Ovary (tissue), 3 donors: ENCODE data around the gene PSMG4.

Source experiments
- CTCF ChIP-seq, 3 donors: fragments of 450-650 bp in 2 of 3; fragments of 200-600 bp in 1 of 3; IDR thresholded peaks; one replicate each; pipeline versions ENCODE4 v1.5.1 to v1.8.0; 2016 to 2022; ENCODE audit warnings: antibody characterized with exemption in 3 of 3, mild to moderate bottlenecking in 1 of 3
- EP300 ChIP-seq: sonication (generic); formaldehyde crosslinking; IDR thresholded peaks from one replicate; pipeline ENCODE4 v1.6.1; 2017; ENCODE audit warnings: antibody characterized with exemption
- POLR2A ChIP-seq: fragments of 450-650 bp; IDR thresholded peaks from one replicate; pipeline ENCODE4 v1.6.1; 2017; ENCODE audit warnings: antibody characterized with exemption, mild to moderate bottlenecking, moderate library complexity
- donor health status: DM: no; HTN: no; CAD: no.

GRCh38 chr6:3280091-3280490, 21.3 kb downstream of the PSMG4 start:
- TF ChIP-seq CTCF (IDR thresholded peaks at IDR 0.05) (no peak), POLR2A (no peak), EP300 (no peak)
